ENCODE data around the gene ARHGAP8. TPM values are rescaled to one million over a fixed set of nuclear protein-coding genes. Genes with fewer than 3 reads are reported as not detected.

ARHGAP8 gene
- polyA plus RNA-seq, 1 donor, result 16.2 TPM

GRCh38 chr22:44753189-44754042 lies 1.0 kb downstream of the ARHGAP8 start:
- Histone ChIP-seq H3K27ac (ENCODE audit: low read length) (peak overlapping the region; percentile 57), H3K4me1 (ENCODE audit: control insufficient read depth, insufficient read depth, low read length) (peaks cover 34% of the 10 kb centered on the region), H3K9me3 (ENCODE audit: control insufficient read depth, low read depth, low read length) (no peaks in the 10 kb centered on the region), H3K27me3 (ENCODE audit: control insufficient read depth, insufficient read depth, low read length) (peaks cover 7% of the 10 kb centered on the region), H3K4me3 (ENCODE audit: low read length) (peak overlapping the region; percentile 54), H3K36me3 (ENCODE audit: control insufficient read depth, insufficient read depth, low read length) (no peaks in the 10 kb centered on the region)
- WGBS (ENCODE audit: insufficient coverage, low lambda C conversion rate), result no CpG with 5 or more reads among the region's 29 CpGs
- DNase-seq, result peak; percentile 66 to 77

GRCh38 chr22:44754998-44755397 lies 2.6 kb downstream of the ARHGAP8 start:
- Histone ChIP-seq H3K27me3 (ENCODE audit: control insufficient read depth, insufficient read depth, low read length) (peaks cover 7% of the 10 kb centered on the region), H3K4me1 (ENCODE audit: control insufficient read depth, insufficient read depth, low read length) (peaks cover 45% of the 10 kb centered on the region), H3K9me3 (ENCODE audit: control insufficient read depth, low read depth, low read length) (no peaks in the 10 kb centered on the region), H3K27ac (ENCODE audit: low read length) (peak overlapping the region; percentile 72), H3K4me3 (ENCODE audit: low read length) (no peak overlapping the region), H3K36me3 (ENCODE audit: control insufficient read depth, insufficient read depth, low read length) (no peaks in the 10 kb centered on the region)
- no peak for DNase-seq
- WGBS (ENCODE audit: insufficient coverage, low lambda C conversion rate), result no CpG with 5 or more reads among the region's 7 CpGs

GRCh38 chr22:44755417-44755816 lies 3.0 kb downstream of the ARHGAP8 start:
- no CpG with 5 or more reads among the region's 6 CpGs for WGBS (ENCODE audit: insufficient coverage, low lambda C conversion rate)
- H3K36me3 ChIP-seq (ENCODE audit: control insufficient read depth, insufficient read depth, low read length), result no peaks in the 10 kb centered on the region
- H3K4me1 ChIP-seq (ENCODE audit: control insufficient read depth, insufficient read depth, low read length), result peaks cover 45% of the 10 kb centered on the region
- H3K27ac ChIP-seq (ENCODE audit: low read length), result peak overlapping the region; percentile 72
- no peaks in the 10 kb centered on the region for H3K9me3 ChIP-seq (ENCODE audit: control insufficient read depth, low read depth, low read length)
- DNase-seq, result no peak
- no peak overlapping the region for H3K4me3 ChIP-seq (ENCODE audit: low read length)
- peaks cover 7% of the 10 kb centered on the region for H3K27me3 ChIP-seq (ENCODE audit: control insufficient read depth, insufficient read depth, low read length)

- Histone ChIP-seq H3K4me1 (ENCODE audit: control insufficient read depth, insufficient read depth, low read length) (peaks cover 45% of the 10 kb centered on the region), H3K27ac (ENCODE audit: low read length) (peak overlapping the region; percentile 72), H3K27me3 (ENCODE audit: control insufficient read depth, insufficient read depth, low read length) (peaks cover 7% of the 10 kb centered on the region), H3K4me3 (ENCODE audit: low read length) (no peak overlapping the region), H3K36me3 (ENCODE audit: control insufficient read depth, insufficient read depth, low read length) (no peaks in the 10 kb centered on the region), H3K9me3 (ENCODE audit: control insufficient read depth, low read depth, low read length) (no peaks in the 10 kb centered on the region)
- DNase-seq, result peak; percentile 80 to 90
- WGBS (ENCODE audit: insufficient coverage, low lambda C conversion rate), result no CpG with 5 or more reads among the region's 9 CpGs
Observed at GRCh38 chr22:44755956-44756361, 3.6 kb downstream of the ARHGAP8 start.

- Histone ChIP-seq H3K4me1 (ENCODE audit: control insufficient read depth, insufficient read depth, low read length) (peaks cover 44% of the 10 kb centered on the region), H3K27ac (ENCODE audit: low read length) (peak overlapping the region; percentile 6)
Observed at GRCh38 chr22:44758344-44758973, 6.1 kb downstream of the ARHGAP8 start.

GRCh38 chr22:44759001-44759400 lies 6.6 kb downstream of the ARHGAP8 start:
- Histone ChIP-seq H3K27me3 (ENCODE audit: control insufficient read depth, insufficient read depth, low read length) (no peaks in the 10 kb centered on the region), H3K9me3 (ENCODE audit: control insufficient read depth, low read depth, low read length) (no peaks in the 10 kb centered on the region), H3K4me3 (ENCODE audit: low read length) (no peak overlapping the region), H3K4me1 (ENCODE audit: control insufficient read depth, insufficient read depth, low read length) (peaks cover 38% of the 10 kb centered on the region), H3K27ac (ENCODE audit: low read length) (peak overlapping the region; percentile 6), H3K36me3 (ENCODE audit: control insufficient read depth, insufficient read depth, low read length) (no peaks in the 10 kb centered on the region)
- no CpG with 5 or more reads among the region's 6 CpGs for WGBS (ENCODE audit: insufficient coverage, low lambda C conversion rate)
- no peak for DNase-seq

More at GRCh38 chr22:44758344-44758973, 6.1 kb downstream of the ARHGAP8 start:
- no peaks in the 10 kb centered on the region for H3K9me3 ChIP-seq (ENCODE audit: control insufficient read depth, low read depth, low read length)
- H3K4me3 ChIP-seq (ENCODE audit: low read length), result no peak overlapping the region
- WGBS (ENCODE audit: insufficient coverage, low lambda C conversion rate), result no CpG with 5 or more reads among the region's 11 CpGs
- no peaks in the 10 kb centered on the region for H3K27me3 ChIP-seq (ENCODE audit: control insufficient read depth, insufficient read depth, low read length)
- peak; percentile 57 to 82 for DNase-seq
- no peaks in the 10 kb centered on the region for H3K36me3 ChIP-seq (ENCODE audit: control insufficient read depth, insufficient read depth, low read length)

- Histone ChIP-seq H3K36me3 (ENCODE audit: control insufficient read depth, insufficient read depth, low read length) (no peaks in the 10 kb centered on the region), H3K4me1 (ENCODE audit: control insufficient read depth, insufficient read depth, low read length) (peaks cover 35% of the 10 kb centered on the region), H3K4me3 (ENCODE audit: low read length) (no peak overlapping the region), H3K27ac (ENCODE audit: low read length) (no peak overlapping the region), H3K27me3 (ENCODE audit: control insufficient read depth, insufficient read depth, low read length) (no peaks in the 10 kb centered on the region), H3K9me3 (ENCODE audit: control insufficient read depth, low read depth, low read length) (no peaks in the 10 kb centered on the region)
- no CpG with 5 or more reads among the region's 18 CpGs for WGBS (ENCODE audit: insufficient coverage, low lambda C conversion rate)
- DNase-seq, result no peak
Observed at GRCh38 chr22:44759430-44760310, 7.3 kb downstream of the ARHGAP8 start.

GRCh38 chr22:44760476-44760875 lies 8.1 kb downstream of the ARHGAP8 start:
- no CpG with 5 or more reads among the region's 5 CpGs for WGBS (ENCODE audit: insufficient coverage, low lambda C conversion rate)
- Histone ChIP-seq H3K4me1 (ENCODE audit: control insufficient read depth, insufficient read depth, low read length) (peaks cover 27% of the 10 kb centered on the region), H3K4me3 (ENCODE audit: low read length) (no peak overlapping the region), H3K27me3 (ENCODE audit: control insufficient read depth, insufficient read depth, low read length) (no peaks in the 10 kb centered on the region), H3K27ac (ENCODE audit: low read length) (no peak overlapping the region), H3K36me3 (ENCODE audit: control insufficient read depth, insufficient read depth, low read length) (no peaks in the 10 kb centered on the region), H3K9me3 (ENCODE audit: control insufficient read depth, low read depth, low read length) (no peaks in the 10 kb centered on the region)
- no peak for DNase-seq

- WGBS (ENCODE audit: insufficient coverage, low lambda C conversion rate), result no CpG with 5 or more reads among the region's 10 CpGs
- DNase-seq, result no peak
Observed at GRCh38 chr22:44761025-44761424, 8.7 kb downstream of the ARHGAP8 start.

GRCh38 chr22:44764373-44764772 lies 12.0 kb downstream of the ARHGAP8 start:
- WGBS (ENCODE audit: insufficient coverage, low lambda C conversion rate), result no CpG with 5 or more reads among the region's 17 CpGs
- no peak for DNase-seq
- Histone ChIP-seq H3K27me3 (ENCODE audit: control insufficient read depth, insufficient read depth, low read length) (no peaks in the 10 kb centered on the region), H3K36me3 (ENCODE audit: control insufficient read depth, insufficient read depth, low read length) (no peaks in the 10 kb centered on the region), H3K9me3 (ENCODE audit: control insufficient read depth, low read depth, low read length) (no peaks in the 10 kb centered on the region), H3K4me1 (ENCODE audit: control insufficient read depth, insufficient read depth, low read length) (peaks cover 5% of the 10 kb centered on the region), H3K27ac (ENCODE audit: low read length) (no peak overlapping the region), H3K4me3 (ENCODE audit: low read length) (no peak overlapping the region)

More at GRCh38 chr22:44761025-44761424, 8.7 kb downstream of the ARHGAP8 start:
- Histone ChIP-seq H3K4me3 (ENCODE audit: low read length) (no peak overlapping the region), H3K27ac (ENCODE audit: low read length) (no peak overlapping the region), H3K27me3 (ENCODE audit: control insufficient read depth, insufficient read depth, low read length) (no peaks in the 10 kb centered on the region), H3K4me1 (ENCODE audit: control insufficient read depth, insufficient read depth, low read length) (peaks cover 22% of the 10 kb centered on the region), H3K9me3 (ENCODE audit: control insufficient read depth, low read depth, low read length) (no peaks in the 10 kb centered on the region), H3K36me3 (ENCODE audit: control insufficient read depth, insufficient read depth, low read length) (no peaks in the 10 kb centered on the region)

Data from large intestine (tissue), 3 donors.